Tibial nerve (tissue), 4 donors: ENCODE data around the gene SYT12.

Experiments
- CTCF ChIP-seq, 5 experiments: fragments of 200-600 bp in 3 of 5; fragments of 450-650 bp in 2 of 5; sonication (generic) in 3 of 5; IDR thresholded peaks; one replicate each; pipeline ENCODE4 v1.5.1; 2016 to 2019; ENCODE audit warnings: antibody characterized with exemption in 5 of 5, mild to moderate bottlenecking in 3 of 5, moderate library complexity in 2 of 5
- EP300 ChIP-seq, 2 donors: sonication (generic); formaldehyde crosslinking; IDR thresholded peaks; one replicate each; pipeline ENCODE4 v1.6.1; 2017; ENCODE audit warnings: antibody characterized with exemption in 2 of 2, mild to moderate bottlenecking in 1 of 2

DNA sequence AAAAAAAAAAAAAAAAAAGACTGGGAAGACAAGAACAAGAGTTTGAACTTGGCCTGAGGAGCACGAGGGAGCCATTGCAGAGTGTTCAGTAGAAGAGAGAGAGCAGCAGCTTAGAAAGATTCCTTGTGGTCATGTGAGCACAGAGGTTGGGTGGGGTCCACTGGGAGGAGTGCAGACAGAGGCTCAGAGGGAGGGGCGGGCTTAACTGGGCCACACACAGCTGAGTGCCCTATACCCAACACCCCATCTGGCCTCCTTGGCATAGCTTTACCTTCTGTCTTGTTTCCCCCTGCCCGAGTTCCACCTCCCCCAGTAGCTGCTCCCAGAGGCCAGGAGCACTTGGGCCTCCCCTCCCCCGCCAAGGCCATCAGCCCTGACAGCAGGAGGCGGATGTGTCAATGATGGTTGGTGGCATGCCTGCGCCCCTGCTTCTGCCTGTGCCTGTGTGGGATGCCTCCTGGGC, 35.7 kb upstream of the SYT12 start:
- TF ChIP-seq CTCF (IDR thresholded peaks at IDR 0.05) (no peak), EP300 (IDR thresholded peaks at IDR 0.05) (no peak)
